GM12801 (cell line): ENCODE results near the gene STXBP4.

ENCODE experiments used
- CTCF ChIP-seq: IDR thresholded peaks from one replicate; pipeline ENCODE4 v1.5.1; 2011; ENCODE audit warnings: control low read depth; ENCODE audit not compliant: insufficient read length; ENCODE audit errors: extremely low read depth

Gene STXBP4

GRCh38 chr17:55067697-55068439 lies 99.3 kb downstream of the STXBP4 start:
- TF ChIP-seq CTCF: no peak

GRCh38 chr17:55068862-55069811 lies 100.6 kb downstream of the STXBP4 start:
- TF ChIP-seq CTCF: no peak

GRCh38 chr17:55069983-55070529 lies 101.5 kb downstream of the STXBP4 start:
- TF ChIP-seq CTCF: no peak

GRCh38 chr17:55072898-55073297 lies 104.3 kb downstream of the STXBP4 start:
- TF ChIP-seq CTCF: no peak

GRCh38 chr17:55081559-55081958 lies 113.0 kb downstream of the STXBP4 start:
- no peak for TF ChIP-seq CTCF

- TF ChIP-seq CTCF: no peak
These were observed 118.1 kb downstream of the STXBP4 start for GRCh38 chr17:55086635-55087058.

- TF ChIP-seq CTCF: no peak
These were observed 120.7 kb downstream of the STXBP4 start for GRCh38 chr17:55089256-55089655.
